MG63 (cell line): ENCODE results near the gene NCKAP5. TPM values are rescaled to one million over a fixed set of nuclear protein-coding genes. Genes with fewer than 3 reads are reported as not detected.

ENCODE experiments used
- DNase-seq: peaks from one replicate; pipeline ENCODE4 v3.0.0-alpha.2; 2020
- H3K27me3 ChIP-seq: fragments of 250-450 bp; sonication (Bioruptor Pico); 2 replicates; pipeline ENCODE4 v1.5.1; 2020; ENCODE audit warnings: mild to moderate bottlenecking, moderate library complexity
- H3K36me3 ChIP-seq: fragments of 250-450 bp; sonication (Bioruptor Pico); 2 replicates; pipeline ENCODE4 v1.5.1; 2020; ENCODE audit warnings: mild to moderate bottlenecking, moderate library complexity
- H3K4me3 ChIP-seq: fragments of 250-450 bp; sonication (Bioruptor Pico); 2 replicates; pipeline ENCODE4 v1.5.1; 2020; ENCODE audit warnings: mild to moderate bottlenecking, moderate library complexity
- H3K9me3 ChIP-seq: fragments of 250-450 bp; sonication (Bioruptor Pico); 2 replicates; pipeline ENCODE4 v1.5.1; 2020; ENCODE audit warnings: mild to moderate bottlenecking, moderate library complexity
- total RNA-seq: library from RNA; depleted of rRNA; stranded (reverse); fragments of >200 nt; shearing (Covaris generic); gene quantifications from 2 replicates; pipeline ENCODE4 v1.2.3, GENCODE V29; 2014; ENCODE audit warnings: low replicate concordance

NCKAP5 gene
- total RNA-seq, 1 experiment from 2014 or later = not detected

GRCh38 chr2:132669908-132670495 lies 898.3 kb downstream of the NCKAP5 start, which contains the start of gene LYPD1:
TSS of gene LYPD1 (minus strand) at chr2:132670205. CDS start at chr2:132669932, 273 bp downstream.
- no peaks in the 10 kb centered on the region for H3K36me3 ChIP-seq
- H3K9me3 ChIP-seq = no peaks in the 10 kb centered on the region
- peaks cover 19% of the 10 kb centered on the region for H3K27me3 ChIP-seq
- peak within 1 kb of the TSS; percentile 29 for H3K4me3 ChIP-seq
- DNase-seq = no peak

- Histone ChIP-seq H3K4me3 (peak overlapping the region; percentile 29), H3K36me3 (no peaks in the 10 kb centered on the region), H3K9me3 (no peaks in the 10 kb centered on the region), H3K27me3 (peaks cover 19% of the 10 kb centered on the region)
- no peak for DNase-seq
Observed at GRCh38 chr2:132668987-132669907, 899.0 kb downstream of the NCKAP5 start.

DNA sequence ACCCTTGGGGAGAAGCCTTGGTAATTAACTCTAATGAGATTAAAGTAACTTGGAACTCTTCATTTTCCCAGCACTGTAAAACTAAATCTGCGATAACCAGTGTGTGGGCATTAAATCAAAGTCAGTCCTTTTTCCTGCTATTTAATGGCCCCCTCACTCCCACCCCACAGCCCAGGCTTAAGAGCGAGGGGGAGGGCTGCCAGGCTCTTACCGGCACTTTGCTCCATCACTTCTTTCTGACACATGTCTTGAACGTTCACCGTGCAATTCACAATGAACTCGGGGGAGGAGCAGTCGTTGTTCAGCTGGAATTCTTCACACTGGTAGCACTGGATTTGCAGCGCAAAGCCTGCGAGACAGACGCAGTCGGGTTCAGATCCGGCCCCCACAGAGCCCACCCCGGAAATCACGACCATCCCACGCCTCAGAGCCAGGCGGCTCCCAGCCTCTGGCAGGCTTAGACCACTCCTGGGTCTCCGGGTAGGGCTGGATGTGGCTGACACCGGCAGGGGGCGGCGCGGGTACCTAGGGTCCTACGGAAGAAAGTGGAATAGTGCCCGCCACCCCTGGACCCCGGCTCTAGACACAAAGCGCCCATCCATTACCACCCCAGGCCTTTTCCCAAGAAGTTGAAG lies 900.0 kb downstream of the NCKAP5 start:
- H3K4me3 ChIP-seq = no peak overlapping the region
- H3K36me3 ChIP-seq = no peaks in the 10 kb centered on the region
- DNase-seq = no peak
- peaks cover 19% of the 10 kb centered on the region for H3K27me3 ChIP-seq
- H3K9me3 ChIP-seq = no peaks in the 10 kb centered on the region

- DNase-seq = no peak
- H3K27me3 ChIP-seq = peaks cover 19% of the 10 kb centered on the region
- no peaks in the 10 kb centered on the region for H3K36me3 ChIP-seq
- H3K9me3 ChIP-seq = no peaks in the 10 kb centered on the region
- H3K4me3 ChIP-seq = no peak overlapping the region
Observed at GRCh38 chr2:132667706-132668105, 900.6 kb downstream of the NCKAP5 start.

- no peak for DNase-seq
- peaks cover 19% of the 10 kb centered on the region for H3K27me3 ChIP-seq
- no peaks in the 10 kb centered on the region for H3K9me3 ChIP-seq
- no peak overlapping the region for H3K4me3 ChIP-seq
- no peaks in the 10 kb centered on the region for H3K36me3 ChIP-seq
Observed at GRCh38 chr2:132665401-132666140, 902.7 kb downstream of the NCKAP5 start.

DNA sequence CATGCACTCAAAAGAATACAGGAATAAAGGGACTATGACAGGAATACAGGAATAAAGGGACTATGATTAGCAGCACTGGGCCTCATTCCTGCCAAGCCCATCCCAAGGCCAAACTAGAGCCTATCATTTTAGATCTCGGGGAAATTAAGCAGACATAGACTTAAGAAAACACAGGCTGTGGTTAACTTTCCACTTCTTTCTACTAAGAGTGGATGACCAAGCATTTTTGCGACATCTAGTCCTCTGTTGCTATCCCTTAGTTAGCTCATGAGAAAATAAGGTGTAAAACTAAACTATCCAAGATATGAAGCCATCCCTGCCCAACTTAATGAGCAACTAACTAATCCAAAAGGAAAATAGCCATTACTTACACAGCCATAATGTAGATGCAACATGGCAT lies 904.2 kb downstream of the NCKAP5 start:
- Histone ChIP-seq H3K4me3 (no peak overlapping the region), H3K36me3 (no peaks in the 10 kb centered on the region), H3K9me3 (no peaks in the 10 kb centered on the region), H3K27me3 (peaks cover 8% of the 10 kb centered on the region)
- DNase-seq = no peak

DNA sequence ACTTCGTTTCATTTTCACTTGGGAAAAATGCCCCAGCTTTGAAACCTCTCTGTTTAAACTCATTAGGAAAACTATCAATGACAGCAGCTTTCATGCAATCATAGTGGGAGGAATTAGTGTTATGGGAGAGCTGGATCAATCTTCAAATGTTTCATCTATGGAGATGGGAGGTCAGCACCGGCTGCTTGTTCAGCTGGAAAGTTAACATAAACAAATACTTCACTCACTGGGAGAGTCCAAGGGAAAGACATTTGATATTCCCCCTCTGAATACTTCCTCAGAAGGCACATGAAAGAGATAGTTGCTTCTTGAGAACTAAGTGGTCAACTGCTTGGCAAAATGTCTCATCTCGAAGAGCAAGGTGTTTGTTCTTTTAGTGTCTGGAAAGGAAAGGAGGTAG lies 905.5 kb downstream of the NCKAP5 start:
- H3K27me3 ChIP-seq = no peaks in the 10 kb centered on the region
- H3K36me3 ChIP-seq = no peaks in the 10 kb centered on the region
- H3K9me3 ChIP-seq = no peaks in the 10 kb centered on the region
- no peak overlapping the region for H3K4me3 ChIP-seq
- DNase-seq = no peak

DNA sequence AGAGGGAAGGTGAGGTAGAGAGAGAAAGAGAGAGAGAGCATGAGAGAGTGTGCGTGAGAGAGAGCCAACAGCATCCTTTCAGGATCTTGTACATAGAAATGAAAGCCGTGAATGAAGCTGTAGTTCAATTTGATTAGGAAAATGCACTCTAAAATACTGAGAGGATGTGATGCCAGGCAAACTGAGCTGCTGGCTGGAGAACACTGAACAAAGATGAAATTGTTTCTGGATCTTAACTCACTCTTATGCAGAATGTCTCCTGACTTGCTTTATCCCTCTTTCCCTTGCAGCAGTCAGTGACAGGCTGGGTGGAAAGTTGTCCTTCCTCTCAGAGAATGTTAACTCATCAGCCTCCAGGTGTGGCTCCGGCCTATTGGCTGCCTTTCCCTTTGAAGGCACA lies 908.9 kb downstream of the NCKAP5 start:
- no peaks in the 10 kb centered on the region for H3K9me3 ChIP-seq
- no peaks in the 10 kb centered on the region for H3K36me3 ChIP-seq
- no peak overlapping the region for H3K4me3 ChIP-seq
- H3K27me3 ChIP-seq = no peaks in the 10 kb centered on the region
- DNase-seq = no peak

DNA sequence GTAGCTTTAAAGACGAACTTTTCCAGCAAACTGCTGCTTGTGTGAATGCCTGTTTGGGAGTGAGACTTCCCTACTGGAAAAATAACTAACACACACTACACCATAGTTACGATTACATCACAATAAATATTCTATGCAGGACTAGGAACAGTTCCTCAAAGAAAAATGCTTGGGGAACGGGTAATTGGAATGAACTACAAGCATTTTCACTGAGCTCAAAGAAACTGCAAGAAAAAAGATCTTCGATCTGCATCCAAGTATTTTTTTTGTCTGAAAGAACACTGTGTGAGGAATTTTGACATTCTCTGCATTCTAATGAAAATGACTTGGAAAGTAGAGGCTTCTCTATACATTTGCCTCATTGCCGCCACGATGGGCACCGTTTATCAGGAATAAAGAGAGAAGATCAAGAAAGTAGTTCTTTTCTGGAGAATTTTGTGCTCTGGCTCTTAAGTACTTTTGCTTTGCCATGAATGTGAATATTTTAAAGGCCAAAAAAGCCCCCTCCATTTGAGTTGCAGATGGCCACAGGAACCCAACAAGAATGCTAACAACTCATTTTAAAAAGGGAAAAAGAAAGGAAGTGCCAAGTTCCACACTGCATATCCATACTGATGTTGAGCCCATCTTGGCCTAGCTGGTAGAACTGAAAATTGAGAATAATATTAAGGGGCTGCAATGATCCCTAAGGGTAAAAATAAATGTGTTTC lies 911.8 kb downstream of the NCKAP5 start:
- DNase-seq = no peak

GRCh38 chr2:132654968-132655367 lies 913.3 kb downstream of the NCKAP5 start:
- H3K36me3 ChIP-seq = no peaks in the 10 kb centered on the region

More for the DNA sequence above, 911.8 kb downstream of the NCKAP5 start:
- no peaks in the 10 kb centered on the region for H3K27me3 ChIP-seq
- H3K4me3 ChIP-seq = no peak overlapping the region
- H3K9me3 ChIP-seq = no peaks in the 10 kb centered on the region
- H3K36me3 ChIP-seq = no peaks in the 10 kb centered on the region

GRCh38 chr2:132654335-132654734 lies 913.9 kb downstream of the NCKAP5 start:
- Histone ChIP-seq H3K4me3 (no peak overlapping the region), H3K36me3 (no peaks in the 10 kb centered on the region), H3K27me3 (no peaks in the 10 kb centered on the region), H3K9me3 (no peaks in the 10 kb centered on the region)
- DNase-seq = no peak

More at GRCh38 chr2:132654968-132655367, 913.3 kb downstream of the NCKAP5 start:
- Histone ChIP-seq H3K9me3 (no peaks in the 10 kb centered on the region), H3K27me3 (no peaks in the 10 kb centered on the region), H3K4me3 (no peak overlapping the region)
- DNase-seq = no peak

DNA sequence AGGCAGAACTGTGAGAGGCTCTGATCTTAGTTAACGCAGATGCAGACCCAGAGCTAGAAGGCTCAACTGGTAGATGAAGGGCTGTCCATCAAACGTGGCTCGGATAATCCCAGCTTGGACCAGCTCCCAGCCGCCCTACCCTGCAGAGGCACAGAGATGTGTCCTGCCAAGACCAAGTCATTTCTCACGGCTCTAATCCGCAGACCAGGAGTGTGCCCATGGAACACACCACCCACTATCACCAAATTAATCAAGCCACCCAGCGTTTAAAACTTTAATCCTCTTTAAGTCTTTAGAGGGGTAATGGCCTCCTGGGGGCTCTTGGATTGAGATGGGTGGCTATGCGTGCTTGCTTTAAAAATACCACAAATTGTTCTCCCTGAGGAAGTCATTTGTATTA lies 915.8 kb downstream of the NCKAP5 start:
- Histone ChIP-seq H3K36me3 (no peaks in the 10 kb centered on the region), H3K9me3 (no peaks in the 10 kb centered on the region), H3K27me3 (no peaks in the 10 kb centered on the region), H3K4me3 (no peak overlapping the region)
- DNase-seq = peak; percentile 77

- Histone ChIP-seq H3K27me3 (no peaks in the 10 kb centered on the region), H3K36me3 (no peaks in the 10 kb centered on the region), H3K9me3 (no peaks in the 10 kb centered on the region), H3K4me3 (no peak overlapping the region)
- no peak for DNase-seq
Observed at GRCh38 chr2:132651115-132652045, 916.9 kb downstream of the NCKAP5 start.

- H3K27me3 ChIP-seq = no peaks in the 10 kb centered on the region
- no peaks in the 10 kb centered on the region for H3K36me3 ChIP-seq
- no peaks in the 10 kb centered on the region for H3K9me3 ChIP-seq
- no peak overlapping the region for H3K4me3 ChIP-seq
- DNase-seq = no peak
Observed at GRCh38 chr2:132646540-132647108, 921.6 kb downstream of the NCKAP5 start.
